ENCODE results near the gene UBASH3B.
A peak's percentile ranks its signal among the peaks of the same experiment; 100 is the strongest.

The UBASH3B gene

DNA sequence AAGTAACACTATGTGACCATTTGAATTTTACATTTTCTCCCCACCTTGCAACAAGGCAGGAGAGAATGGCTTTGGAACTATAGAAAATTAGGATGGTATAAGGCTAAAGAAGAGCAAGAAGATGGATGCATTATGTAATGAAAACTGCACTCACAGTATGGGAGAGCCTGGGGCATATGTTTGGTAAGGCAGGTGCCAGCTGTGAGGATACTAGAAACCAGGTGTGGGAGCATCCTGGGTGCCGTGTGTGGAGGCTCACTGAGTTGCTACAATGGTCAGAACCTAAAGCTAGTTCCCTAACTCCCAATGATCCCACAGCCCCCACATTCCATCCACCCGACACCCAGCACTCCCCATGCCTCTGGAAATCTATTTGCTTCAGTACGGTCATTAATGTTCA lies 42.9 kb downstream of the UBASH3B start:
- in situ Hi-C loops (cut with MboI; ENCODE audit: low pct_unique_long_range_greater_than_20kb, low sequenced_read_pairs) = no loop called here
- no peak for DNase-seq

DNA sequence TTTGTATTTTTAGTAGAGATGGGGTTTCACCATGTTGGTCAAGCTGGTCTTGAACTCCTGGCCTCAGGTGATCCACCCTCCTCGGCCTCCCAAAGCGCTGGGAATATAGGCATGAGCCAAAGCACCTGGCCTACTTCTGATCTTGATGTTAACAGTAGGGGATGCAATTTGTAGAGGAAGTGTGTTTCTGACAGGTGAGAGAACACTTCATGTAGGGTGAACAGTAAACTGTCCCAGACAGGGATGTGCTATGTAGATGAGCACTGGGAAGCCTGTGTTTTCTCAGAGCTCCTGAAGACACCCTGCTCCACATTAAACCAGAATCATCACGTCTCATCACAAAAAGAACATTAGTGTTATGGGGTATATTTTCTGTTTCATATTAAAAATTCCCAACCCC lies 45.1 kb downstream of the UBASH3B start:
- in situ Hi-C loops (cut with MboI; ENCODE audit: low pct_unique_long_range_greater_than_20kb, low sequenced_read_pairs) = no loop called here
- DNase-seq = no peak

DNA sequence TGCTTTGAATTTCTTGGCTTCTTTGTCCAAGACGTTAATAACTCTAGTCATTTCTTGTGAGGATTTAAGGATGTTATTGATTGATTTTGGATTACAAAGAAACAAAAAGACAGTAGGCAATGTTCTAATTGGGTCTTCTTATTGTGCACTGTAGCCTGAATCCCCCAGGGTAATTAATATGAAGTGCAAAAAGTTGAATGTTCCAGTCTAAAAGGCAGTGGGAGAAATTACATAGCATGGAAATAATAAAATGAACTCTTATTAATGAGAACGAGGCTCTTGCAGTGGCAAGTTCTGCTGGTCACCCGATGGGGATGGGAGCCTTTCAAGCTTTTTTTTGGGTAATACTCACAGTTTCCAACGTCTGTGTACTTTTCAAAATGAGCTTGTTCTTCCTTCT lies 45.6 kb downstream of the UBASH3B start:
- in situ Hi-C loops (cut with MboI; ENCODE audit: low pct_unique_long_range_greater_than_20kb, low sequenced_read_pairs) = no loop called here
- DNase-seq = no peak

DNA sequence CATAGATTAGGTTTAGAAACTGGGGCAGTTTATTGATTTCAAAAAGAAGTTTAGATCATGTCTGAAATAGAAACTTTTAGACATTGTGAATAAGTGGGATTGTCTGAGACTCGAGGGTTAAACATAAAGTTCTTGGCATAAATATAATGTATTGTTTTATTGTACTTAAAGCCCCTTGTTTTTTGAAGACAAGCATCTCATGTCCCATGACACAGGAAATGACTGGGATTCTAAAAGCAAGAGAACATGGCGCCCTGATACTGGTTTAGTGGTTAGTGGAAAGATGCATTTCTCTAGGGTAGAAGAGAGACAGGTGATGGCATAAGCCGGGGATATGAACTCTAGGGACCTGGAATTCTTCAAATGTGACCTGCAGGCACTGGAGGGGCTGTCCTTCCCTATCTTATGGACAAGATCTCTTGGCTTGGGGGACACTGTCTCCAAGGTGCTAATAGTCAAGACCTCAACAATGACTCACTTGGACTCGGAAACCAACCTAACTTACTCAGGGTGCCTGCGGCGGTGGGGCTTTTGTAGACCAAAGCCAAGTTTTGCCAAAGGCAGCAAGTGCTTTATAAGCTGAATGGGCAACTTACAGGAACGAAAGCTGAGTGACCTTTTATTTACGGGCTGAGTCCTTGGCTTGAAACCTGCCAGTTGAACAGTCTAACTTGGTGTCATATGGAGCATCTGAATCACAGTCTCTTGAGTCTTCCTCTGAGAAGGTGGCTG lies 48.2 kb downstream of the UBASH3B start:
- in situ Hi-C loops (cut with MboI; ENCODE audit: low pct_unique_long_range_greater_than_20kb, low sequenced_read_pairs) = no loop called here
- no peak for DNase-seq

DNA sequence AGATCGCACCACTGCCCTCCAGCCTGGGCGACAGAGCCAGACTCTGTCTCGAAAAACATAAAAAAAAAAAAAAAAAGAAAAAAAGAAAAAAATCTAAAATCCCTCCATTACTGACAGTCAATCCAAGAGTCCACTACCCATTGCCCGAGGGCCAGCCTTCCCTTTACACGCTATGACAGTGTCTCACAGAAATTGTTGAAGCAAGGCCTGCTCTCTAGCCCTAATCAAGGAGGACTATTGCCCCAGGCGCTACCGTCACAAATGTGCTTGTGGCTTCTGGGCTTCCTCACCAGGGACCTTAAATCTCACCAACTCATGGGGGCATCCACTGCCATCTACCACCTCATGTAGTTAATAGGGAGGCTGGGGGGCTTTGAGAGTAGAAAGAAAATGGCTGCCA lies 49.9 kb downstream of the UBASH3B start:
- in situ Hi-C loops (cut with MboI; ENCODE audit: low pct_unique_long_range_greater_than_20kb, low sequenced_read_pairs) = no loop called here
- DNase-seq = no peak

DNA sequence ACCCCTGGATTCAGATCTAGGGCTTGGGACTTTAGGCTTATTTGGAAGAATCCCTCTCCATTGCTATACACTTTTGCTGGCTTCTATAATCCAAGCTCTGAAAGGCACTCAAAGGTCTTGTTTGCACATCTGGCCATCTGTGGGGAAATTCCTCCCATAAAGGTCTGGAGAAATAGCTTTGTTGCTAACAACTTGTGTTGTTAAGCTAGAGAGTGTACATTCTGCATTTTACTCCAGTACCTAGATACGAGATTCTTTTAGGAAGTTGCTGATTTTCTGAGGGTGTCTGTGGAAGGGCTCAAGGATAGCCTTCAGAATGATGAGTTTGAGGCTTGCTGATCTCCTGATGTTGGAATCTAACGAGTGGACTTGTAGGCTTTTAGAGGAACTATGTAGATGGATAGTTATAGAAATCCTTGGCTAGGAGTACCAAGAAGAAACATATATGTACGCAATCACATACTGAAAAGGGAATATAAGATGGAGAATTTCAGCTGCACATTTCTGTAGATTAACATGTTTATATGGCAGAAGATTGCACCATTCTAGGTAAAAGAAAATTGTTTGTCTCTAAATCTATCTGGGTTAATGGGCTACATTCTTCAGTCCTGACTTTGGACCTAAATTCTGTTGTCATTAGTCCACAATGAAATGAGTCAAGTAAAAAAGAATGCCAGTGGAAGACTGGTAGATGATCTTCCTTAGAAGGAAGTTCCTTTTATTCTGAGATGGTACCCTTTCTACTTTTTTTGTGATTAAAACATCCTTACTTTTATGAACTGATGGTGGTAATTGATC lies 51.0 kb downstream of the UBASH3B start:
- no peak for DNase-seq

DNA sequence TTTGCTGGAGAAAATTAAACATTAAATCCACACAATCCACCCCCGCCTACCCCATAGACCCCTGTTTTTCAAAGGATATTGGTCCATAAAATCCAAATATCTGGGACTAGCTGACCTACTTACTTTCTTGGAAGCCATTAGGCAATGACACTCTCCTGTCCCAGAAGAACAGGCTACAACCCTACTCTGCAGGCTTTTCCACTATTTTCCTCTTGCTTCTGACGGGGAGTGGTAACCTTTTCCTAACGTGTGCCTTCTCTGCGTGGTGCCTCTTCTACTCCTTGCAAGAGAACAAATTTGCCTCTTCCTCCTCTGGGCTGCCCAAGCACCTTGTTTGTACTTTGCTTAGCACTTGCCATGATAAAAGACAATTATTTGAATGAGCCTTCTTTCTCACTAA lies 51.6 kb downstream of the UBASH3B start:
- in situ Hi-C loops (cut with MboI; ENCODE audit: low pct_unique_long_range_greater_than_20kb, low sequenced_read_pairs) = no loop called here
- no peak for DNase-seq

More for the DNA sequence above, 51.0 kb downstream of the UBASH3B start:
- in situ Hi-C loops (cut with MboI; ENCODE audit: low pct_unique_long_range_greater_than_20kb, low sequenced_read_pairs) = no loop called here

DNA sequence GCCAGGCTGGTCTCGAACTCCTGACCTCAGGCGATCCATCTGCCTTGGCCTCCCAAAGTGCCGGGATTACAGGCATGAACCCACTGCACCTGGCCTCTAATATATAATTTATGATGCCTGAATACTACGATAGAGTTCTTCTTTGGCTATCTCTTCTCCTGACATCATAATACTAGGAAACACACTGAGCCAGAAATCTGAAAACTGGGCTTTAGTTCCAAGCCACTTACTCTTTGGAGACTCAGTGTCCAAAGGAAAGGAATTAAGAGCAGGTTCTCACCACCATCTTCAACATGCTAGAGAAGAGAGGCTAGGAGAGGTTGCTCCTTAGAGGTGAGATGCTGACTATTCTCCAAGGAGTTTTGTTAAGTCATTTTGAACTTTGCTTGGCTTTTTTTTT lies 52.4 kb downstream of the UBASH3B start:
- in situ Hi-C loops (cut with MboI; ENCODE audit: low pct_unique_long_range_greater_than_20kb, low sequenced_read_pairs) = no loop called here
- no peak for DNase-seq

DNA sequence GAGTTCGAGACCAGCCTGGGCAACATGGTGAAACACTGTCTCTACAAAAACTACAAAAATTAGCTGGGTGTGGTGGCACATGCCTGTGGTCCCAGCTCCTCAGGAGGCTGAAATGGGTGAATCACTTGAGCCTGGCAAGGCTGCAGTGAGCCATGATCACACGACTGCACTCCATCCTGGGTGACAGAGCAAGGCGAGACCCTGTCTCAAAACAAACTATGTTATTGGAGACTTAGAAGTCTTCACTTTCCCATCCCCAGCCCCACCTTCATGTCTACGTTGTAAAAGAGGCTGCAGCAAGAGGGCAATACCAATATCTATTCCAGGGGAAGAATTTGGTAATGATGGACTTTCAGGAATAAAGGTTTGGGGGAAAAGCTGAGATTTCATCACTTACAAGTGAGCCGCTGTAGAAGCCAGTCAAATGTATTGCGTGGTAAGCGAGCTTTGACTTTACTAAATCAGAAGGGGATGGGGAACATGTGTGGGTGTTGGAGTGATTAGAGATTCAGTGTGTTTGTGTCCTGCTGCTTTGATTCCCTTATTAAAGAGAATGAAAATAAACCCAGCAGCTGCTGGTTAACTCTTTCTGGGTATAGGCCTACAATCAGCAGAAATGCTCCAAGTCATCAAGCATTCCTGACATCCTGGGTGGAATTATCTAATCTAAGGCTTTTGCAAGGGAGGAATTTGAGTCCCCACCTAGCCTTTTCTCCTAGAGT lies 53.7 kb downstream of the UBASH3B start:
- in situ Hi-C loops (cut with MboI; ENCODE audit: low pct_unique_long_range_greater_than_20kb, low sequenced_read_pairs) = no loop called here
- DNase-seq = no peak

DNA sequence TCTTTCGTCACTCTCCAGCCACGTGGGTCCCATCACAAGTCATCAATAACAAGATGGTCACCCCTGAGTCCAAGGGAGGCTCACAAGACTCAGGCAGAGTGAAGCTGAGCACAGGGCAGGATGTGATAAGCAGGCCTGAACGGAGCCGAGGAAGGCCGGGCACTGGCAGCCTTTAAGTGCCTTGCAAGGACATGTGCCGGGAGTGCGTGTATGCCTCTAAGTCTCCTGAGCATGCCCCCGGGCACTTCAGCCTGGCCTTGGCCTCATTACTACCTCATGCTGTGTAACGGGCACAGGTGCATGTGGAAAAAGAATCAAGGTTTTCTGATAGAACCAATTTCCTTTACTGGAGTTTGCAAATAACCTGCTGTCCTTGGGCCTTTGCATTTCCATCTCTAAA lies 55.8 kb downstream of the UBASH3B start:
- in situ Hi-C loops (cut with MboI; ENCODE audit: low pct_unique_long_range_greater_than_20kb, low sequenced_read_pairs) = no loop called here
- DNase-seq = no peak

DNA sequence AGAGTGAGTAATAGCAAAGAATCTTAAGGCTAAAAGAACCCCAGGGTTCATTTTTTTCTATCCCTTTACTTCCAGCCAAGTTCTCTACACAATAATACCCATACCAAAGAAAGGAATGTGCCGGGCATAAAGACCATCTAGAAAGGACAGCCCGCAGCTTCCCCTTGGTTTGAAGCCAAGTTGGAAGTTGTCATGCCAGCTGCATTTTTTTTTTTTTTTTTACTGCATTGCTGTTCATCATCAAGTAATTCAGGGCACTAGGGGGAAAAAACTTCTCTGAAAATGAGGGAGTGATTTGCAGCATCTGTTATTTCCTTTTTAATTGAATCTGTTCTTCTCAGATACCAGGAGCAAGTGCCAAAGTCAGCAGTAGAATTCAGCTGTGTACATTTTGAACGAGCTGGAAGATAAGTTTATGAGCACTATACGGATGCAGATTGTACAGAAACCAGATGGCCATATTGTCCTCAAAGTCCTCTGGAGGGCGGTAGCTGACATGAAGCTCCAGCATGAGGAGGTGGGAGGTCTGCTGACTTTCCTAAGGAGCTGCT lies 56.4 kb downstream of the UBASH3B start:
- DNase-seq = peak; percentile 71
- in situ Hi-C loops (cut with MboI; ENCODE audit: low pct_unique_long_range_greater_than_20kb, low sequenced_read_pairs) = no loop called here

DNA sequence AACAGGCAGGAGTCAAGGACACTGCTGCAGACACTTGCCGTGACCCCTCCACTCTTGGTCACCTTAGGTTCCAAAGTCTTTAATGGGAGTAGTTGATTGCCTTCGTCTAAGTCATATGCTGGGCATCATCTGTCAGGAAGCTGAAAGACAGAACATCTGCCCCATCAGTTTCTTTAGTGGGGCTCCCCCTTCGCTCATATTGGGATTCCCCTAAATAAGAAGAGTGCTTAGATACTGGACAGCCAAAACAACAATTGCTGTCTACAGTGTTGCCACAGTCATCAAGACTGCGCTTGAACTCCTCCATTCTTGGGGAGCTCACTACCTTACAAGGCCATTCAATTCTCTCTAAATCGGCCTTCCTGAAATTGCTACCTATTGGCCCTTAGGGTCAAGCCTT lies 58.5 kb downstream of the UBASH3B start:
- in situ Hi-C loops (cut with MboI; ENCODE audit: low pct_unique_long_range_greater_than_20kb, low sequenced_read_pairs) = no loop called here
- DNase-seq = no peak

DNA sequence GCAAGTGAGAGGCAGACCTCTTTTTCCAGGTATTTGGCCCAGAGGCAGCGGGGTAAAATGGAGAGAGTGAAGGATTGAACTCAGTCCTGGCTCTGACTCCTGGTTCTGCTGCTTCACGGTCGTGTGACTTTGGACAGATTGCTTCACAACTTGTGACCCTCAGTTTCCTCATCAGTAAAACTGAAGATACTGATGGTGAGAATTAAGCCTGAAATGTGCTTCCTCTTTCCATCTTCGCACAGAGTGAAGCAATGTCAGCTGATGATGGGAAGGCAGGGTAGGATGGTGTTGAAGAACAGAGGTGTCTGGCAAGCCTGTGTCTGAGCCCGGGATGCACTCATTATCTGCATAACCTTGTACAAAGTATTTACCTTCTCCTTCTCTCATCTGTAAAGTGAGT lies 59.0 kb downstream of the UBASH3B start:
- in situ Hi-C loops (cut with MboI; ENCODE audit: low pct_unique_long_range_greater_than_20kb, low sequenced_read_pairs) = no loop called here
- DNase-seq = peak; percentile 84

DNA sequence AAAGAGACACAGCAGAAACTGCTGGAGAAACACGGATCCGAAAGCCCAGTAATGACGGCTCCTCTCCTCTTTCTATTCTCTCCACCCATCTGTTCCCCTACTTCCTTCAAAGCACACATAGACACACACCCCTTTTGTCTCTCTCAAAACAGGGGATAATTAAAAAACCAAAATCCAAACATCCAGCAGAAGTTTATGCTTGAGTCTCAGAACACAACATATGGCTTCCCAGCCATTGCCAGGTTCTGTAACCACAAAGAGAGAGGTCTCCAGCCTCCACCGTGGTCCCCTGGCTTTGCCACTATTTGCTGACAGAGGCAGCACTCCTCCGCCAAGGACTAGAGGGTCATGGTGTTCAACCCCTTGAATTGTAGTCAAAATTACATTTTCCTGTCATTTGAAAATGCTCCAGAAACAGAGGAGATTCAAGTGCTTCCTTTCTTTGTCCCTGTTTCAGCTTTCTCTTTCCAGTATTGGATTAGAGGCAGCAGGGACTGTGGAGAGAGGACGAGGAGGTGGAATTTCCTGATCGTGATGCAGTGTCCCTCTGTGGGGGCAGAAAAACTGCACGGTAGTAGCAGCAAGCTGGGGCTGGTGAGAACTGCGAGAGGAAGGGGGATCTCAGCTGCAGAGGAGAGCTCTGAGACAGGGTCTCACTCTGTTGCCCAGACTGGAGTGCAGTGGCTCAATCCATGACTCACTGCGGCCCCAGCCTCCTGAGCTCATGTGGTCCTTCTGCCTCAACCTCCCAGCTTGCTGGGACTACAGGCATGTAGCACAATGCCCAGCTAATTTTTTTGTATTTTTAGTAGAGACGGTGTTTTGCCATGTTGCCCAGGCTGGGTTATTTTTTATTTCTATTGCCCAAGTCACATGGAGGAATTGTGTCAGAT lies 60.3 kb downstream of the UBASH3B start:
- no peak for DNase-seq
- in situ Hi-C loops (cut with MboI; ENCODE audit: low pct_unique_long_range_greater_than_20kb, low sequenced_read_pairs) = no loop called here

DNA sequence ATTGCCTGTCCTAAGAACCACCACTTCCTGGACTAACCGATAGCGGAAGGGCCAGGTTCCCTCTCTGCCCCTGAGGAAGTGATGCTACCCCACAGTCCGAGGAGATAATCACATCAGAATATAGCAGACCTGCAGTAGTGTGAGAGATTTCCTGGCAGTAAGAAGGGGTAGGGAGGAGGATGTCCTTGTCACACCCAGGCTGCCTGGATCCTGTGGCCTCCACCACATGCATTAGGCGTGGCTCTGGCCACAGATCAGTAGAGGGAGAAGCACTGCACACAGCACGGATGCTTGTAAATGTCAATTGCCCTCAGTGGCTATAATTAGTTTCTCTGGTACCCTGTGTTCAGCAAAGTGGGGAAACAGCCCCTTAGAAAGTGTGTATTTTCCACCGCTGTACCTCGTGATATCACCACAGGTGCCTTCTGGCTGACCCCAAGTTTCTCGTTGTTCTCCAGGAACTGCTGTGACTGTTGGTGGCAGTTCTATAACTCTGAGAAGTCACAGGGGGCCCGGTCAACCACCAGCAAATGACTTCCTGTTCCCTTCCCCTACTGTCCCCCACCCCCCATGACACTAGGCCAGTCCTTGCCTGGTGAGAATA lies 61.8 kb downstream of the UBASH3B start:
- peak; percentile 97 for DNase-seq
- in situ Hi-C loops (cut with MboI; ENCODE audit: low pct_unique_long_range_greater_than_20kb, low sequenced_read_pairs) = no loop called here

DNA sequence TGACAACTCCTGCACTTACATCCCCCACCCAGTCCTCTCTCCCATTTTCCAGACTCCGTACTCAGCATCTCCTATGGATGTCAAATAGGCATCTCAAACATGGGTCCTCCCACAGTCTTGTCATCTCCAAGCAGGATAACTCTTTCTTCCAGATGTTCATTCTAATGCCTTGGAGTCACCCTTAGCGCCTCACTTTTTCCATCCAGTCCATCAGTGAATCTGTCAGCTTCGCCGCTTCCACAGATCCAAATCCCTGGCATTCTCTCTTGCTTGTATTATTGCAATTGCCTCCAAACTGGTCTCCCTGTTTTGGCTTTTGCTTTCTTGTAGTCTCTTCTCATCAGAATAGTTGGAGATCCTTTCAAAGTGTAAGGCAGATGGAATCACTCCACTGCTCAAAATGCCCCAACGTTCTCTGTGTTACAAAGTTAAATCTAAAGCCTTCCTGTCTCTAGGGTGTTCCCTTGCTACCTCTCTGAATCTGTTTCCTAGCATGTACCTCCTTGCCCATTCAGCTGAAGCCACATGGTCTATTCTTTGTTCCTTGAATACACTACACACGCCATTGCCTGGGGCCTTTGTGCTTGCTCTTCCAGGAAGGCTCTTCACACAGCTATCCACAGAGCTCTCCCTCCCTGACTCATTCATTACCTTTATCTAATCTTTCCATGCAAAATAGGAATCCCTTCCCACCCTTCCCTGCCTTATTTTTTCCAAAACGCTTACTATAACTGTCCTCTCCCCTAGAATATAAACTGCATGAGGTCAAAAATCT lies 64.8 kb downstream of the UBASH3B start:
- in situ Hi-C loops (cut with MboI; ENCODE audit: low pct_unique_long_range_greater_than_20kb, low sequenced_read_pairs) = no loop called here
- no peak for DNase-seq

DNA sequence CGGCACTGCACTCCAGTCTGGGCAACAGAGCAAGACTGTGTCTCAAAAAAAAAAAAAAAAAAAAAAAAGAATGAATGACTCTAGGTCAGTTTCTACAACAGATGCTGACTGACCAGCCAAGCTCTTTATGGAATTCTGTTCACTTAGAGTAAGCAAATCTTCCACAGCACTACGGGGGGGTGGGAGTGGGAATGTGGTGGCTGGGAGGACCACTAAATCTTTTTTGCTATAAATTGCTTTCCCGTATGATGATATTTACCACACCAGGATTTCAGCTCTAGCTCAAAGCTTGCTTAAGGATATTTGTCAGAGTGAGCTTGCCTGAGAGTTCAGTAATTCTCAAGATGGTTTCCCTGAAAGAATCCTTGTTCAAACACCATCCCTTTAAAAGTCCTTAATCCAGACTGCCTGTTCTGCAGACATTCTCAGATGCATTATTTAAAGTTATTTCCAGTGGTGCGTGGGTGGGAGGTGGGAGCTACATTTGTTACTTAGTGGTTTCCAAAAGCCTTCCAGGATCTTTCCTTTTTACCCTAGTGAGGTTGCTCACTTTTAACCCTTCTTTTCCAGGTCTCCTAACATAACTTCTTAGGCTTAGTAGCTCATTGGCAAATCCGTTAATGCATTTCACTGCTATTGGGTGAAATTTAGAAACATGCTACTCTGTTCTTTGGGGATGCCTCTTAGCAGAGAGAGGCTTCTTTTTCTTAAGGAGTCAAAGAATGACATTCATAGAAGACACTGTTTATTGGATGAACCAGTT lies 65.9 kb downstream of the UBASH3B start:
- in situ Hi-C loops (cut with MboI; ENCODE audit: low pct_unique_long_range_greater_than_20kb, low sequenced_read_pairs) = no loop called here
- DNase-seq = no peak

Measured in KBM-7 (cell line).